HG03108 (cell line): ENCODE measurements around the gene TNXB.
"Not testable (repeated sequence)": the region's sequence is repeated elsewhere in the genome, so short reads cannot be mapped to it uniquely, and the experiment has no call there.

Experiments
- ATAC-seq: cut with Tn5 transposase; IDR thresholded peaks from one replicate; pipeline ENCODE4 v1.9.1; 2021; ENCODE audit warnings: moderate library complexity; ENCODE audit not compliant: unreplicated experiment

The TNXB gene

GRCh38 chr6:32067521-32067920 lies 41.6 kb downstream of the TNXB start:
- ATAC-seq = not testable (repeated sequence)

GRCh38 chr6:32064706-32065105 lies 44.4 kb downstream of the TNXB start:
- ATAC-seq = no peak

- ATAC-seq = no peak
Measured at GRCh38 chr6:32060966-32061655, 48.0 kb downstream of the TNXB start.

GRCh38 chr6:32058511-32058963 lies 50.6 kb downstream of the TNXB start:
- ATAC-seq = no peak

GRCh38 chr6:32057966-32058365 lies 51.2 kb downstream of the TNXB start:
- no peak for ATAC-seq

GRCh38 chr6:32056254-32056653 lies 52.9 kb downstream of the TNXB start:
- ATAC-seq = no peak

GRCh38 chr6:32055756-32056155 lies 53.4 kb downstream of the TNXB start:
- ATAC-seq = not testable (repeated sequence)

- ATAC-seq = not testable (repeated sequence)
Measured at GRCh38 chr6:32053314-32053713, 55.8 kb downstream of the TNXB start.

GRCh38 chr6:32052626-32053025 lies 56.5 kb downstream of the TNXB start:
- ATAC-seq = not testable (repeated sequence)

GRCh38 chr6:32050562-32050961 lies 58.6 kb downstream of the TNXB start:
- no peak for ATAC-seq

GRCh38 chr6:32049736-32050135 lies 59.4 kb downstream of the TNXB start:
- not testable (repeated sequence) for ATAC-seq

- ATAC-seq = not testable (repeated sequence)
Measured at GRCh38 chr6:32049149-32049548, 60.0 kb downstream of the TNXB start.

GRCh38 chr6:32047855-32048766 lies 61.0 kb downstream of the TNXB start:
- no peak for ATAC-seq

- ATAC-seq = no peak
Measured at GRCh38 chr6:32047539-32047854, 61.6 kb downstream of the TNXB start.

- ATAC-seq = no peak
Measured at GRCh38 chr6:32047084-32047478, 62.1 kb downstream of the TNXB start.

- ATAC-seq = no peak
Measured at GRCh38 chr6:32046450-32047083, 62.6 kb downstream of the TNXB start.

GRCh38 chr6:32045811-32046449 lies 63.2 kb downstream of the TNXB start:
- ATAC-seq = no peak

GRCh38 chr6:32044916-32045315 lies 64.2 kb downstream of the TNXB start:
- ATAC-seq = not testable (repeated sequence)

GRCh38 chr6:32043589-32044380 lies 65.4 kb downstream of the TNXB start:
- not testable (repeated sequence) for ATAC-seq

- not testable (repeated sequence) for ATAC-seq
Measured at GRCh38 chr6:32042276-32042675, 66.9 kb downstream of the TNXB start.
